GM21447 (cell line): ENCODE measurements around the gene AAGAB.
A peak's percentile ranks its signal among the peaks of the same experiment; 100 is the strongest.

ENCODE experiments used
- ATAC-seq: cut with Tn5 transposase; IDR thresholded peaks from one replicate; pipeline ENCODE4 v1.9.1; 2021; ENCODE audit not compliant: unreplicated experiment

The AAGAB gene

DNA sequence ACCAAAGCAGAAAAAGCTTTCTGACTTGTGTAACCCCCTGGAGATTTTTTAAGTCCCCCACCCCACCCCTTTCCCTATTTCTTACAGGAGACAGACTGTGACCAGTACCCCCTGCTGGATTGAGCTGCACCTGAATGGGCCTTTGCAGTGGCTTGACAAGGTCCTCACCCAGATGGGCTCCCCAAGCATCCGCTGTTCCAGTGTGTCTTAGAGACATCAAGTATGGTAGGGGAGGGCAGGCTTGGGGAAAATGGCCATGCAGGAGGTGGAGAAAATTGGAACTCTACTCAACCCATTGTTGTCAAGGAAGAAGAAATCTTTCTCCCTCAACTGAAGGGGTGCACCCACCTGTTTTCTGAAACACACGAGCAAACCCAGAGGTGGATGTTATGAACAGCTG, 64.1 kb downstream of the AAGAB start:
- ATAC-seq = no peak

DNA sequence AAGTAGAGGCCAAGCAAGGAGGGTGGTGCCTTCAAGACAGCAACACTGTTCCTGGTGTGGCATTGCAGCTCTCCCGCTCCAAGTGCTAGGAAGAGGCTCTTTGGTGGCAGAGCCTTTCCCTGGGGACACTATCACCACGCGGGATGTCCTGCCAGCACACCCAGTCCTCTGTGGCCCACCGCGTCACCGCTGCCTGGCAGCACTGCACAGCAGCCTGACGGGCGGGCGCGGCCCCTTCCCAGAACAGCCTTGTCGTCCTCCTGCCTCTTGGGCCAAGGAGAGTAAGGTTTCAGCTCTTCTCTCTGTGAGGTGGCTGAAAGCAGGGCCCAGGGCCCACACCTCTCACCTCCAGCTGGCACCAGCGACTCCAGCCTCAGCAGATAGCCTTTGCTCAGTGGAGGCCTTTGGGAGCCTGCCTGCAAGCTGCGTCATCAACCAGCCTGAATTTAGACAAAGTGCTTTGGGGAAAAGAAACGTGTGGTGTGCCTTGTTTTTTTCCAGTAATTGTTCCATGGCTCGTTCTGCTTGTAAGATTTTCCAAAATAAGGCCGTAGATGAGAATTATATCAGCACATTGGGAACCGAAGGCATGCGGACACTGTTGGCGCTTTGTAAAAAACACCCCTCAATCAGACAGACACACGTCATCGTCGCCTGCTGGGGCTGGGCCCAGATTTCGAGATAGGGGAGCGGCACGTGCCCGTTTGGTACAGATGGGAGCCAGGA, 65.0 kb downstream of the AAGAB start:
- no peak for ATAC-seq

DNA sequence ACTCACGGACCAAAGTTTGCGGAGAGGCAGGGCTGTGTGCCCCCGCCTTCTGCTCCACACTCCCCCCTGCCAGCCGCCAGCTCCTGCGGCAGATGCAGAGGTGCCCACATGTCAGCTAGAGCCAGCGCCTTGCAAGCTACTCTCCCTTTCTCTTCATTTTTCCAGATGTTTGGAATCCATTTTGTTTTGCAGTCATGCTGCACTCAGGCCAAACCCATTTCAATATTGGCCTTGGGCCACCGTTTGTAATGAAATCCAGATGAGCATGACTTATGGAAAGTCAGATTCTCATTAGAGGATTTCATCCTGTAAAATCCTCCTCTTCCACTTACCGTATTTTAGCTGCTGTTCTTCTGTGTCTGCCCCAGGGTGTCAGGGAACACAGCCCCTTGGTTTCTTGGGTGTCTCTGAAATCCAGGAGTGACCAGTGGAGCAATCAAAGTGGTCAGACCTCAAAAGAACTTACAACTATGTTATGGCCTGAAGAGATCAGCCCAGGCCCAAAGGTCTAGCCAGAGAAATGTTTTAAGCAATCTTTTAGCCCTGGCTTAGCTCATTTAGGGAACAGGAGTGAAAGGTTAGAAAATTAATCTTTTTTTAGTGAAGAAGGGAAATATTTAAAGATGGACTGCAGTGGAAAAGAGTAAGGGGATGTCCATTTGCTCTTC, 65.8 kb downstream of the AAGAB start:
- no peak for ATAC-seq

DNA sequence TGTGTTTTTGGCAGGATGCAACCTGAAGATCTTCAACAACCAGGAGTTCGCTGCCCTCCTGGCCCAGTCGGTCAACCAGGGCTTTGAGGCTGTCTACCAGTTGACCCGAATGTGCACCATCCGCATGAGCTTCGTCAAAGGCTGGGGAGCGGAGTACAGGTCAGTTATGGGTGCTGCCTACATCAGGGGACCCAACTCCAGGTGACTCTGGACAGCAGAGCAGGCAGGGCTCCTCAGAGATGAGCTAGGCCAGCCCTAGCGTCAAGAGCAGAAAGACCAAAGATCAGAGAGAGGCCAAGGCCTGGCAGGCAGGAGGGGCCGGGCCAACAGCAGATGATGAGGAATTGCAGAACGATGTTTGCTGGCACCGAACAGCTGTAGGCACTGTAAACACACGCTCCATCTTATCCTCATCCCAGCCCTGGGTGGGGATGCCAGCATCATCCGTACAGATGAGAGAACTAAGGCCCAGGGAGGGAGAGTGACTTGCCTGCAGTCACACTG, 67.1 kb downstream of the AAGAB start:
- ATAC-seq = no peak

DNA sequence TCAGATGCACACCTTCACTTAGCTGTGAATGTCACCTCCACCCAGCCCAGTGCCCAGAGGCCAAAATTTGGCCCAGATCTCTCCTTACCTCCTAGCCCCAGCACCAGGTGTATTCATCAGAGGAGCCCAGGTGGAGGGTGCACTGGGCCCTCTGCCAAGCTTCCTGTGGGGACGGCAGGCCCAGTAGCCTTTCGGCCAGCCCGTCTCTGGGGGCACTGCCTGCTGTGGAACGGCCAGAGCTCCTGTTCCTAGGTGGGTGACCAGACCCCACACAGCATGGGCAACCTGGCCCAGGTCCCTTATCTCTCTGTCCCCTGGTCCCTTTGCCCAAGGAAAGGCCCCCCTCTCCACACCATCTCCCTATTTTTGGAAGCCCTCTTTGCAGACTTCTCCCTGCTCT, 67.8 kb downstream of the AAGAB start:
- ATAC-seq = no peak

DNA sequence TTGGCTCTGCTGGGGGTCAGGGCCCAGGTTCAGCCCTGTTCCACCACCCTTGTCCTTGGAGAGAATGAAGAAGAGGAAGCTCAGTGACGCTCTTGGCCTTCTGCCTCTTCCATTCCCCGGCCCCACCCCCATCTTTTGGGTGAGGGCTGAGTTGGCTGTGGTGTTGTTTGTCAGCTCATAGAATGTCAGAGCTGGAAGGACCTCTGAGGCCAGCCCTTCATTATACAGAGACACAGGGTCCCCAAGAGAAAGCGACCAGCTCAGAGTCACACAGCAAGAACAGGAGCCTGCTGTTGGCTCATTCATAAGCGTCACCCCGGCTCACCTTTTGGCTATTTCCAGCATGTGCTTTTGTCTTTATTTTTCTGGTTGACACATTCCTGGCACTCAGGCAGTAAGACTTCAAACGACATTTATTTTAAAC, 68.2 kb downstream of the AAGAB start:
- ATAC-seq = no peak

DNA sequence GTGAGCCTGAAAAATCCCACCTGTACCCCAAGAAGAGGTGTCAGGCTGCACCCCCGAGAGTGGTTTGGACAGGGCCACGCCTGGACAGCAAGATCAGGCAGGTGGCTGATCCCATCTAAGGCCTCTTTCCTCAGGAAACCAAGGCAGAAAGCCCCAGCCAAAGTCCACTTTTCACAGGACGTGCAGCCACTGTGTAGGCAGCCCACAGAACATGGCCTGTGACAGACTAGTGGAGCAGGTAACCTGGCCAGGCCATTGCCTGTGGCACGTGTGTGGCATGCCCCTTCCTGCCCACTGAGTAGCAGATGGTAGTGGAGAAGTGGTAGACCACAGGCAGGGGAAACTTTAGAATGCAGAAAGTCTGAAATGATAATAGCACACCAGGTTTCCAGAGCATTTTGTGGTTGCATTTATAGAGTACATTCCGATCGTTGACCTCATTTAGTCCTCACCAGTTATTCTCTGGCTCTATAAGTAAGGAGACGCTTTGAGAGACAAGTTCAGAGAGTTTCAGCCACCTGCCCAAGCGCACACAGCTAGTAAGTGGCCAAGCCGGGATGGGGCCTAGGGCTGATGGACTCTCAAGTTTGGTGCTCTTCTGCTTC, 68.7 kb downstream of the AAGAB start:
- no peak for ATAC-seq

DNA sequence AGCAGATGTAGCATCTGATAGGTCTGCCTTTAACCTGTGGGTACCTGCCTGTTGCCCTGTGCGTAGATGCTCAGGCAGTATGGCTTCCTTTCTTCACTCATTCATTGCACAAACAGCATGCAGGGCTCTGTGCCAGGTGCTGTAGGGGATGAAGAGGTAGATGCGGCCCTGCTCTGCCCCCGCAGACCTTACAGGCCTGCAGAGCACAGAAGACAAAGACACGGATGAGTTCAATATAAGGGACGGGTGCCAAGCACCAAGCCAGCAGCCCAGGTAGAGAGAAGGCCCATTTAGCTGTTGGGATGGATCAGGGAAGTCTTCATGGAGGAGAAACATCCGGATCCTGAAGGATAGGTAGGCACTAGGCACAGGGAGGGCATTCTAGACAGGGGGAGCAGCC, 69.4 kb downstream of the AAGAB start:
- ATAC-seq = no peak

DNA sequence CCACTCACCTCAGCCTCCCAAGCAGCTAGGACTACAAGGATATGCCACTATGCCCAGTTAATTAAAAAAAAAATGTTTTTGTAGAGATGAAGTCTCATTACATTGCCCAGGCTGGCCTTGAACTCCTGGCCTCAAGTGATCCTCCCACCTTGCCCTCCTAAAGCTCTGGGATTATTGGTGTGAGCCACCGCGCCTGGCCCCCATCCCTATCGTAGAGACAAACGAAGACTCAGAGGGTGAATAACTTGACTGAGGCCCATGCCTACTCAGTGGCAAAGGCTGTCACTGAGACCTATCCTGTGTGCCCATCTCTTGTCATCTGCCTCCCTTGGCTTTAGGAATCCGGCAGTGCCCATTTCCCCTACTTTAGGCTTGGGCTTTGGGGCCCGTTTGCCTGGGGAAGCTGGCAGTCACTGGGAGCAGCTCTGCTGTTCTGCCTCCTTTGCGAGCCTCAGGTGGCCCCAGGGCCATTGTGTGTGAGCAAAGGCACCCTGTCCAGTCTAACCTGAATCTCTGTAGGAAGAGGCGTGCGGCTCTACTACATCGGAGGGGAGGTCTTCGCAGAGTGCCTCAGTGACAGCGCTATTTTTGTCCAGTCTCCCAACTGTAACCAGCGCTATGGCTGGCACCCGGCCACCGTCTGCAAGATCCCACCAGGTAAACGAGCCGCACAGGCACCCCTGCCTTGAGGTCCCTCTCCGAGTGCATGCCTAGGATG, 70.1 kb downstream of the AAGAB start:
- ATAC-seq = no peak

DNA sequence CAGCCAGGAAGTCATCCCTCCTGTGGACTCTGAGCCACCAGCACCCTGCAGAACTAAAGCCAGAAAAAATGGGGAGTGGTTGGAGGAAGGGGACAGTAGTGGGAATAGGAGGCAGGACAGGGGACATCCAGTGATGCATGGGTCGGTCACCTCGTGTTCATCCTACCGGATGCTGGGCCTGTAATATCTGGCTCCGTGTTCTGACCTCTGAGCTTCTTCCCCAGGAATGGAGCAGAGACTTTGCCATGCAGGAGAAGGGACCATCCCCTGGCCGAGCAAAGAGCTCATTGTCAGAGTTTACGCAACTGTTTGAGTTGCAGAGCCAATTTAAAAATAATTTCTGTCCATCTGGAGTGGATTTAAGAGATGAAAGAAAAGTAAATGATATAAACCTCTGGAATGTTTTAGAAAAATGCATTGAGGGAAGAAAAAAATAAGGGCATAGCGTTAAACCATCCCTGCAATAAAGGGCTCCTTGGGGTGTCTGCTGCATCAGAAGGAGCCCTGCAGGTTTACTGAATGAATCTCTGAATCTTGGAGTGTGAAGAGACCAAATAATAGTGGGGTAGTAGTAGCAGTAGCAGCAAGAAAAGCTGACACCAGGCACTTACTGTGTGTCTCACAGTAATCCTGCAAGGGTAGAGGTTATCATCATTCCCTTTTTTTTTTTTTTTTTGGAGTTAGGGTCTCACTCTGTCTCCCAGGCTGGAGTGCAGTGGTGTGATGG, 70.9 kb downstream of the AAGAB start:
- ATAC-seq = no peak

DNA sequence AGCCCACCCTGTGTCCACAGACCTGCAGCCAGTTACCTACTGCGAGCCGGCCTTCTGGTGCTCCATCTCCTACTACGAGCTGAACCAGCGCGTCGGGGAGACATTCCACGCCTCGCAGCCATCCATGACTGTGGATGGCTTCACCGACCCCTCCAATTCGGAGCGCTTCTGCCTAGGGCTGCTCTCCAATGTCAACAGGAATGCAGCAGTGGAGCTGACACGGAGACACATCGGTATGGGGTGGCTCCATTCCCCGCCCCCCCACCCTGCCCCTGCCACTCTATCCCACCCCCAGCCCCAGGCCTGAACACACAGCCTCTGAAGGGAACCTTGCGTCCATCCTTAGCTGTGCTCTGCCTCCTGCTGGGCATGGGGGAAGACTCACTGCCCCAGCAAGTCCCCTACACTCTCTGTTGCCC, 73.2 kb downstream of the AAGAB start:
- no peak for ATAC-seq

DNA sequence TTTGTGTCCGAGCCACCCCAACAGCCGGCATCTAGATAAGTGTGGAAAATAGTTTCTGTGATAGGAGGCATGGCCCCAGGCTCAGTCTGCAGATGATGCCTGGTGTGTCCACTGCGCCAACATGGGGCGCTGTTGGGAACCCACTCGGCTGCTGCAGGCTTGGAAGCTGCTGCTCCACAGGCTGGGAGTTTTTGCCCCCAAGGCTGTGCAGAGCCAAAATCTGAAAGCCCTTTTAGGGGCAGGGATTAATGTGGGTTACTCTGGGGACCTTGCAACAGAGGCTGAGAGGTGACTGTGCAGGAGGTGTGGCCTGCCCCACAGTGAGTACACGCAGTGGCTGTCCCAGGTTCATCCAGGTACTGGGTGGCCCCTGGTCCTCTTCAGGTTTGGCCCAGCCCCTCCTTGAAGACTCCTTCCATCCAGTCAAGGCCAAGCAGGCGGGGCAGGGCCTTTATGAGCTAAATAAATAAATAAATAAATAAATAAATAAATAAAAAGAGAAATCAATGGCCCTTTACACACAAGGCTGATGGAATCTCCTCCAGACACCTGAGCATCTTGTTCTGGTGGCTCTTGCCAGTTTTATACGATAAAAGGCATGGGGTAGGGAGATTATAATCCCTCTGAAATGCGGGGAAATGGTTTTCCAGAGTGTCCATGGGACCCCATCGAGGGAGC, 73.8 kb downstream of the AAGAB start:
- ATAC-seq = no peak

DNA sequence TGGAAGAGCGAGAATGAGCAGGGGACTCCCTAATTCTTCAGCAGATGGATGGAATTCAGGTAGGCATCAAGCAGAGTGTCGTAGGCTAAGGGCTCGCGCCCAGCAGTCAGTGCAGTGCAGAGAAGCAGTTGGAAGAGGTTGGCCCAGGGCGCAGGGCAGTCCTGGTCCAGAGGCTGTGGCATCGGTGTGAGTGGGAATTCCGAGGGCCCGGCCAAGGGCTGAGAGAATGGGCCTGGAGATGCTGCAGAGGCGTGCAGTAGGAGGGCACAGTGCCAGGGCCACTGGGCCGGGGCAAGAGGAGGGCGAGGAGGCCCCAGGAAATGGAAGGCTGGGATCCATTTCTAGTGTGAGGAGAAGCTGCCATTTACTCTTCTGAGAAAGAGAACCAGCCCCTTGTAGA, 74.4 kb downstream of the AAGAB start:
- no peak for ATAC-seq

DNA sequence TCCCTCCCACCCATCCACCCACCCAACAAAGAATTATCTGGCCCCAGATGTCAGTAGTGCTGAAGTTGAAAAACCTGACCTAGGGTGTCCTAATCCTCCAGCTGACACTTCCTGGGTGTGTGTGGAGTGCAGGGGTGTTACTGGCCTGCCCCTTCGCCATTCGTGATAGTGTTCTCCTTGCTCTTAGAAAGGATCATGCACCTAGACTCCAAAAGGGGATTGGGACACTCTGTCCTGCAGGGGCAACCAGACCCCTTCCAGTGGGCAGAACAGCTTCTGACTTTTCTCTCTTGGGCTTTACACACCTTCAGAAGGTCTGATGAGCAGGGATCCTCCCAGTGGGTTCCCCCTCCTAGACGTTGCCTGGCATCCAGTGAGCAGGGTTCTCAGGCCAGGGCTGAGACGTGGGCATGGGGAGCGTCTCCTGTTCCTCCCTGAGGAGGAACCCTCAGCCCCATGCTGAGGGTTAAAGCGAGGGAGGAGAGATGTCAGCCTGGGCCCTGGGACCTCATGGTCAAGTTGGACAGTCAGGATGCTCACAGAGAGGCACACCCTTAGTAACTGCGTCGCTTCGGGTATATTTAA, 75.0 kb downstream of the AAGAB start:
- no peak for ATAC-seq

DNA sequence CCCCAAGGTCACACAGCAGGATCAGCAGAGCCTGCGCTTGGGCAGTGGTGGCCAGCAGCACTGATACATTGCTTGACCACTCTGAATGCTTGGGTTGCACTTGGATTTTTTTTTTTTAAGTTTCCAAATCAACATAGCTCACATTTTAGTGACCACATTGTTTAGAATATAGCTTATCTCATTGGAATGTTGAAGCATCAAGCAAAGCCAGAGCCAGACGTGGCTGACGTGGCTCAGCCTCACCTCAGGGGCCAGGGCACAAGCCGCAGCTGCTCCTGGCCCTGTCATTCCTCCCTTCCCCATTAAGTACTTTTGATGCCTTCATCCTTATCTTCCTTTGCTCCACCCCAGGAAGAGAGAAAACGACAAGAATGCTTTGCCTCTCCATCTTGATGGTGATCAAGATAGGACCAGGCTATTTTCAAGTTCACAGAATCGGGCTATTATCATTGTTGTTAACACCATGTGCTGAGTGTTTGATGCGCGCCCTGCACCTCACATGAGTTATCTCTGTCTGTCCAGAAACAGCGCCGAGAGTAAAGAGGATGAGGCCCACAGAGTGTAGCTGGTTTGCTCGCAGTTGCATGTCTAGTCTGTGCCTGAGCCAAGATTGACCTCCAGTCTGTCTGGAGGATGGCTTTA, 75.8 kb downstream of the AAGAB start:
- no peak for ATAC-seq

DNA sequence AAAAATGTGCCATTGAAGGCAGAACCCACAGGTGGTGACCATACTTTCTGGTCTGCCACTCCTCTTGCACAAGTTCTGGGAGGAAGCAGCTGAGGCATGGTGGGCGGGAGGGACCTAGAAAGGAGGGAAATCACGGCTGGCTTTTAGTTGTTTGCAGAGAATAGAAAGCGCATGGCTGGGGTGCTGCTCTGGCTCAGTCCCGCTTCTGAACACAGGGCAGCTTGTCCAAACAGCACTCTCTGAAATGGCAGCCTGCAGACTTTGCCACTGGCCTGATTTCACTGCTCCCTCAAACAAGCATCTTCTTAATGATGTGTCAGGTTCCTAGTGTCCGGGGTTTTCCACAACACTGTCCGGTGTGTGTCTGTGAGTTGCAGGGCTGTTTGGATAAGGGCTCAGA, 76.7 kb downstream of the AAGAB start:
- ATAC-seq = no peak

DNA sequence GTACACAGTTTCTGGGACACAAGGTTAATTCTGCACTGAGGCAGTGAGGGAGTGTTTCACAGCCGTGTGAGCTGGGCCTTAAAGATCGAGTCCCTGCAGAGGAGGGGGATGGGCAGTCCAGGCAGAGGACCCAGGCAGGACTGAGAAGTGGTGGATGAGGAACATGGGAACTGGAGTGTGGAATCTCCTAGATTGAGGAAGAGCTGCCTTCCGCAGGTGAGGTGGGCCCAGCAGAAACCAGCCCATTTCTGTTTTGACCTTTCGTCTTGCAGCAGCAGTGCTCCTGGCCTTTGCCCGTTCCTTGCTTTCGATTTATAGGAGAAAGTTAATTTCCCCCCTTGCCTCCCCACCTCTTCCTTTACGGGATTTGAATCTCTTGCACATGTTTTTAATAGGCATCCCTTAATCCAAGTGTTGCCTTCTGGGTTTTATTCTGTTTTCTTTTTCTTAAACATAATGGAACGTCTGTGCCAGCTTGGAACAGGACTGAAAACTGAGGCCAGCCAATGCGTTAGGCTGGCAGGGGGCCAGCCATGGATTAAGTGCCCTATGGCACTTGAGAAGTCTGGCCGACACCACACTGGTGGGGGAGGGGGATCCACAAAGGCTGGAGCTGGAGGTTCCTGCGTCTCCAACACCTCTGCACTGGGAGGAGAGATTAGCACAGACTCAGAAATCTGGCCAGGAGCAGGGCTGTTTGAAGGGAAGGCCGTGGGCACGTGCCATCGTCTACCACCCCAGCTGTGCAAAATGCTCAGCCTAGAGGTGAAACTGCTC, 78.1 kb downstream of the AAGAB start:
- ATAC-seq = no peak

DNA sequence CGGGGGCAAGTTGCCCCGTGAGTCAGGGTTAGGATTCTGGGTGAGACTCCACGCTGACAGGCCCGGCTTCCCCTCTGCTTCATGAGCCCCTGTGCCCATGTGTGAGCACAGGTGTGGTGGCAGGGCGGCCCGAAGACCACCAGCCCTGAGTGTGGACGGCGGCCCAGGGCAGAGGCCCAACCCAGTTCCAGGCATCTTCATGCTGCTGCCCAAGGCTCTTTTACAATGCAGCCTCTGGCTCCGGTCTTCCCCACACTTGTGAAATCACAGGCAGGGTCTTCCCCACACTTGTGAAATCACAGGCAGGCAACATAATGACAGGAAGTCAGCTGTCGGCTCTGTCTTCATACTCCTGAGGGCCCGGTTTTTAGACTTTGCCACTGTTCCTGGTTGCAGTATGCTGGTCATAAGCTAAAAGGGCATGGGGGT, 78.8 kb downstream of the AAGAB start:
- ATAC-seq = peak; percentile 59
